HG03108 (cell line): ENCODE measurements around the gene DRD2.
"Not testable (repeated sequence)": the region's sequence is repeated elsewhere in the genome, so short reads cannot be mapped to it uniquely, and the experiment has no call there.

ENCODE experiments used
- ATAC-seq: cut with Tn5 transposase; IDR thresholded peaks from one replicate; pipeline ENCODE4 v1.9.1; 2021; ENCODE audit warnings: moderate library complexity; ENCODE audit not compliant: unreplicated experiment

The DRD2 gene

GRCh38 chr11:113475160-113475761 lies at the start of gene DRD2:
DRD2 (minus strand) TSS chr11:113475398; CDS start chr11:113424651, 50,747 bp downstream.
- no peak for ATAC-seq

- not testable (repeated sequence) for ATAC-seq
These were observed 48.7 kb upstream of the DRD2 start for GRCh38 chr11:113523906-113524305.

- no peak for ATAC-seq
These were observed 46.7 kb upstream of the DRD2 start for GRCh38 chr11:113521737-113522517.

GRCh38 chr11:113519989-113520613 lies 44.9 kb upstream of the DRD2 start:
- no peak for ATAC-seq

- no peak for ATAC-seq
These were observed 43.7 kb upstream of the DRD2 start for GRCh38 chr11:113518716-113519495.

- no peak for ATAC-seq
These were observed 42.2 kb upstream of the DRD2 start for GRCh38 chr11:113517361-113517760.

- ATAC-seq = no peak
These were observed 39.7 kb upstream of the DRD2 start for GRCh38 chr11:113514856-113515255.

- ATAC-seq = no peak
These were observed 32.1 kb upstream of the DRD2 start for GRCh38 chr11:113507341-113507740.

- ATAC-seq = no peak
These were observed 31.7 kb upstream of the DRD2 start for GRCh38 chr11:113506893-113507292.

GRCh38 chr11:113506461-113506860 lies 31.3 kb upstream of the DRD2 start:
- ATAC-seq = no peak

- ATAC-seq = no peak
These were observed 30.6 kb upstream of the DRD2 start for GRCh38 chr11:113505541-113506375.

- no peak for ATAC-seq
These were observed 29.8 kb upstream of the DRD2 start for GRCh38 chr11:113505046-113505445.

- no peak for ATAC-seq
These were observed 29.4 kb upstream of the DRD2 start for GRCh38 chr11:113504586-113504985.

GRCh38 chr11:113504071-113504470 lies 28.9 kb upstream of the DRD2 start:
- ATAC-seq = no peak

- ATAC-seq = no peak
These were observed 22.1 kb upstream of the DRD2 start for GRCh38 chr11:113497066-113497910.

- ATAC-seq = no peak
These were observed 20.9 kb upstream of the DRD2 start for GRCh38 chr11:113496026-113496651.

- ATAC-seq = no peak
These were observed 18.8 kb upstream of the DRD2 start for GRCh38 chr11:113494021-113494420.

- ATAC-seq = no peak
These were observed 18.0 kb upstream of the DRD2 start for GRCh38 chr11:113493206-113493605.

- ATAC-seq = no peak
These were observed 13.7 kb upstream of the DRD2 start for GRCh38 chr11:113488931-113489351.
